ENCODE results near the gene MZT2B. TPM values are rescaled to one million over a fixed set of nuclear protein-coding genes. Genes with fewer than 3 reads are reported as not detected.
"Not testable (repeated sequence)": the region's sequence is repeated elsewhere in the genome, so short reads cannot be mapped to it uniquely, and the experiment has no call there.

MZT2B gene
- total and polyA plus RNA-seq, 2 of the 4 experiments (the other 2 are of a cell fraction): 24.9 to 115 TPM

GRCh38 chr2:130157354-130157753, 24.7 kb upstream of the MZT2B start:
- DNase-seq; H2AK5ac ChIP-seq (ENCODE audit: low read depth, low read length); H2AFZ ChIP-seq (replicated peaks; ENCODE audit: low read length, poor library complexity); H3K27ac ChIP-seq (ENCODE audit: insufficient read depth, low read length); H4K91ac ChIP-seq (ENCODE audit: insufficient read depth, low read depth, low read length); H3K9me3 ChIP-seq (ENCODE audit: control insufficient read depth, insufficient read depth, low read length); H3K79me1 ChIP-seq (ENCODE audit: low read depth in 1 of 2, low read length in 2 of 2); H2AK9ac ChIP-seq (replicated peaks; ENCODE audit: low read depth, low read length, poor library complexity); H4K8ac ChIP-seq (ENCODE audit: low read depth in 2 of 2, low read length in 2 of 2); H2BK5ac ChIP-seq (ENCODE audit: low read depth, low read length, poor library complexity, severe bottlenecking); dilution Hi-C loops (cut with HindIII; ENCODE audit: low sequenced_read_pairs, unreplicated experiment); H4K5ac ChIP-seq (ENCODE audit: low read depth, low read length); H3K9me1 ChIP-seq (ENCODE audit: insufficient read depth, low read length); H3K18ac ChIP-seq (ENCODE audit: low read depth, low read length); intact Hi-C loops (cut with micrococcal nuclease); H2BK120ac ChIP-seq (ENCODE audit: low read depth, low read length); H3K4me2 ChIP-seq (ENCODE audit: low read depth, low read length); H4K20me1 ChIP-seq (ENCODE audit: insufficient read depth, low read length); POLR2A ChIA-PET (ENCODE audit: unreplicated experiment); H3K27me3 ChIP-seq (ENCODE audit: control insufficient read depth, insufficient read depth, low read length); H2BK20ac ChIP-seq (ENCODE audit: low read depth, low read length); H3K9ac ChIP-seq (ENCODE audit: low read depth, low read length); H3K4me3 ChIP-seq (ENCODE audit: insufficient read depth, low read depth, low read length); ATAC-seq (ENCODE audit: low read depth); H3K14ac ChIP-seq (replicated peaks; ENCODE audit: low read depth, low read length); H3K4me1 ChIP-seq (ENCODE audit: control insufficient read depth, insufficient read depth, low read length); H3K23ac ChIP-seq (ENCODE audit: low read depth, low read length); CTCF ChIA-PET; BruUV-seq (replicated peaks); H2BK15ac ChIP-seq (ENCODE audit: low read depth, low read length); H3K56ac ChIP-seq (ENCODE audit: extremely low read depth, insufficient read depth, low read length); H3K4ac ChIP-seq (ENCODE audit: low read depth, low read length): not testable (repeated sequence)
- in situ Hi-C loops (cut with MboI; ENCODE audit: low sequenced_read_pairs): loop anchor here (25.0 kb wide), 1 partner anchor 1355 kb away; no protein-coding TSS in a partner anchor
- 80% methylated on average over 1 of the region's 12 CpGs; no CpG with 5 or more reads in 1 of the 2 experiments for WGBS, 2 experiments (ENCODE audit: extremely low coverage in 2 of 2, insufficient read length in 1 of 2)
- H3K36me3 ChIP-seq (ENCODE audit: control insufficient read depth, insufficient read depth, low read length): peaks cover 27% of the 10 kb centered on the region; the same call in 1 of the 2 replicates

- H3K23ac ChIP-seq (ENCODE audit: low read depth, low read length); H2BK5ac ChIP-seq (ENCODE audit: low read depth, low read length, poor library complexity, severe bottlenecking); H3K4me3 ChIP-seq (ENCODE audit: insufficient read depth, low read depth, low read length); H3K4me2 ChIP-seq (ENCODE audit: low read depth, low read length); H3K79me1 ChIP-seq (ENCODE audit: low read depth in 1 of 2, low read length in 2 of 2); H3K9me3 ChIP-seq (ENCODE audit: control insufficient read depth, insufficient read depth, low read length); H3K56ac ChIP-seq (ENCODE audit: extremely low read depth, insufficient read depth, low read length); H2BK20ac ChIP-seq (ENCODE audit: low read depth, low read length); H3K27ac ChIP-seq (ENCODE audit: insufficient read depth, low read length); H2AFZ ChIP-seq (replicated peaks; ENCODE audit: low read length, poor library complexity); H2AK9ac ChIP-seq (replicated peaks; ENCODE audit: low read depth, low read length, poor library complexity); H3K9me1 ChIP-seq (ENCODE audit: insufficient read depth, low read length); BruUV-seq (replicated peaks); CTCF ChIA-PET; H3K4me1 ChIP-seq (ENCODE audit: control insufficient read depth, insufficient read depth, low read length); H4K91ac ChIP-seq (ENCODE audit: insufficient read depth, low read depth, low read length); H4K5ac ChIP-seq (ENCODE audit: low read depth, low read length); H3K4ac ChIP-seq (ENCODE audit: low read depth, low read length); H3K18ac ChIP-seq (ENCODE audit: low read depth, low read length); H2BK15ac ChIP-seq (ENCODE audit: low read depth, low read length); POLR2A ChIA-PET (ENCODE audit: unreplicated experiment); H3K9ac ChIP-seq (ENCODE audit: low read depth, low read length); DNase-seq; H4K20me1 ChIP-seq (ENCODE audit: insufficient read depth, low read length); ATAC-seq (ENCODE audit: low read depth); dilution Hi-C loops (cut with HindIII; ENCODE audit: low sequenced_read_pairs, unreplicated experiment); H2BK120ac ChIP-seq (ENCODE audit: low read depth, low read length); H2AK5ac ChIP-seq (ENCODE audit: low read depth, low read length); H3K14ac ChIP-seq (replicated peaks; ENCODE audit: low read depth, low read length); H3K27me3 ChIP-seq (ENCODE audit: control insufficient read depth, insufficient read depth, low read length); intact Hi-C loops (cut with micrococcal nuclease); H4K8ac ChIP-seq (ENCODE audit: low read depth in 2 of 2, low read length in 2 of 2): not testable (repeated sequence)
- WGBS, 2 experiments (ENCODE audit: extremely low coverage in 2 of 2, insufficient read length in 1 of 2): 85% methylated on average over 4 of the region's 13 CpGs; no CpG with 5 or more reads in 1 of the 2 experiments
- in situ Hi-C loops (cut with MboI; ENCODE audit: low sequenced_read_pairs): loop anchor here (25.0 kb wide), 1 partner anchor 1354 kb away; no protein-coding TSS in a partner anchor
- H3K36me3 ChIP-seq (ENCODE audit: control insufficient read depth, insufficient read depth, low read length): peaks cover 27% of the 10 kb centered on the region
These were observed 24.1 kb upstream of the MZT2B start for GRCh38 chr2:130157825-130158514.

Data from IMR-90 (cell line).